ENCODE data around the gene SULT2B1. TPM values are rescaled to one million over a fixed set of nuclear protein-coding genes. Genes with fewer than 3 reads are reported as not detected.

The SULT2B1 gene
- total RNA-seq, 2 experiments from 2014 or later = not detected

DNA sequence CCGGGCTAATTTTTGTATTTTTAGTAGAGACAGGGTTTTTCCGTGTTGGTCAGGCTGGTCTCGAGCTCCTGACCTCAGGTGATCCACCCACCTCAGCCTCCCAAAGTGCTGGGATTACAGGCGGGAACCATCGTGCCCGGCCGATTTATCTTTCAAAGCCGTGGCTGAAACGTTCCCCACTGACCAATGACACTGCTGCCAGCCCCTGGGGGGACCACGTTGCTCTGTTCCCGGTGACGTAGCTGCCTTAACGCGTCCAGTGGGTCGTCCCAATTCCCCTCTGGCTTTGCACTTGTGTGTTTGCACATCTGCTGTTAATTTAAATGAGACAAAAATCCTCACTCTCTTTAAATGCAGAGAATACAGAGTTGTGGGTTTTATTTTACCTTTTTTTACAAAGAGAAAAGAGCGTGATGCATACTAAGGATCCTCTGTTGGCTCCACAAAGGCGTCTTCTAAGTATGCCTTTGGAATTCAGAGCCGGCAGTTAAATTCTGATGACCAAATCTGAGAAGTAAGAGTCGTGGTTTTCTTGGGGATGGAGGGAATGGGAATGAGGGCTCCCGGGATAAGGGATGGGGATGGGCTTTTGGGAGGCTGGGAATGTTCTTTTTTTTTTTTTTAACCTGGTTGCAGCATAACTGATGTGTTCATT is 21.8 kb upstream of the SULT2B1 start:
- H3K79me2 ChIP-seq (ENCODE audit: insufficient read depth, low read depth, low read length) = no peaks in the 10 kb centered on the region
- POLR2A ChIA-PET = no interaction called here
- CTCF ChIA-PET (ENCODE audit: unreplicated experiment) = no interaction called here

DNA sequence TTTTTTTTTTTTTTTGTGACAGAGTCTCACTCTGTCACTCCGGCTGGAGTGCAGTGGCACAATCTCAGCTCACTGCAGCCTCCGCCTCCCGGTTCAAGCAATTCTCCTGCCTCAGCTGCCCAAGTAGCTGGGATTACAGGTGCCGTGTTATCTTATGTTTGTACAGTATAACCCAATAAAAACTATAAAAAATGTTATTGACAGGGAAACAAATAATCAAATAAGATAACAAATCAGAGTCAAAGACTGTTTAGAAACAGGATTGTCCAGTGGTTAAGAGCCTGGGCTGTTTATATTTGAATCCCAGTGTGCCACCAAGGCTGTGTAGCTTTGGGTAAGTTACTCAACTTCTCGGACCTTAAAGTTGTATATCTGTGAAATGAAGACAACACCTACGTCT is 21.2 kb upstream of the SULT2B1 start:
- no peaks in the 10 kb centered on the region for H3K36me3 ChIP-seq (ENCODE audit: insufficient read depth, low read length)
- ChIA-PET POLR2A (no interaction called here), CTCF (ENCODE audit: unreplicated experiment) (no interaction called here)
- no peaks in the 10 kb centered on the region for H3K79me2 ChIP-seq (ENCODE audit: insufficient read depth, low read depth, low read length)
- no TSS peak for BruUV-seq (replicated peaks)
- H3K27ac ChIP-seq (ENCODE audit: low read depth, low read length, poor library complexity, severe bottlenecking) = no peak overlapping the region
- H3K9me2 ChIP-seq (ENCODE audit: insufficient read depth, low read length) = no peaks in the 10 kb centered on the region
- no peaks in the 10 kb centered on the region for H4K20me1 ChIP-seq (ENCODE audit: insufficient read depth, low read length)
- H3K4me2 ChIP-seq (ENCODE audit: low read length) = no peak overlapping the region
- intact Hi-C loops (cut with micrococcal nuclease; ENCODE audit: unreplicated experiment) = no loop called here
- no peak for DNase-seq (ENCODE audit: low spot score)
- peaks cover 9% of the 10 kb centered on the region; the same call in 1 of the 2 replicates for H3K9me3 ChIP-seq (ENCODE audit: low read length)
- no peak overlapping the region for H2AFZ ChIP-seq (ENCODE audit: low read length)
- H3K4me3 ChIP-seq (ENCODE audit: low read depth, low read length, poor library complexity, severe bottlenecking) = no peak overlapping the region
- H3K4me1 ChIP-seq (ENCODE audit: insufficient read depth, low read length, poor library complexity, severe bottlenecking) = no peaks in the 10 kb centered on the region
- no peak for TF ChIP-seq EZH2phosphoT487 (IDR thresholded peaks at IDR 0.05; ENCODE audit: borderline replicate concordance, low read depth, low read length)
- TF ChIP-seq, protein P1, sequence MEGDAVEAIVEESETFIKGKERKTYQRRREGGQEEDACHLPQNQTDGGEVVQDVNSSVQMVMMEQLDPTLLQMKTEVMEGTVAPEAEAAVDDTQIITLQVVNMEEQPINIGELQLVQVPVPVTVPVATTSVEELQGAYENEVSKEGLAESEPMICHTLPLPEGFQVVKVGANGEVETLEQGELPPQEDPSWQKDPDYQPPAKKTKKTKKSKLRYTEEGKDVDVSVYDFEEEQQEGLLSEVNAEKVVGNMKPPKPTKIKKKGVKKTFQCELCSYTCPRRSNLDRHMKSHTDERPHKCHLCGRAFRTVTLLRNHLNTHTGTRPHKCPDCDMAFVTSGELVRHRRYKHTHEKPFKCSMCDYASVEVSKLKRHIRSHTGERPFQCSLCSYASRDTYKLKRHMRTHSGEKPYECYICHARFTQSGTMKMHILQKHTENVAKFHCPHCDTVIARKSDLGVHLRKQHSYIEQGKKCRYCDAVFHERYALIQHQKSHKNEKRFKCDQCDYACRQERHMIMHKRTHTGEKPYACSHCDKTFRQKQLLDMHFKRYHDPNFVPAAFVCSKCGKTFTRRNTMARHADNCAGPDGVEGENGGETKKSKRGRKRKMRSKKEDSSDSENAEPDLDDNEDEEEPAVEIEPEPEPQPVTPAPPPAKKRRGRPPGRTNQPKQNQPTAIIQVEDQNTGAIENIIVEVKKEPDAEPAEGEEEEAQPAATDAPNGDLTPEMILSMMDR (conservative IDR thresholded peaks at IDR 0.05; ENCODE audit: low read length) = no peak

More for the DNA sequence above, 21.8 kb upstream of the SULT2B1 start:
- no peaks in the 10 kb centered on the region for H4K20me1 ChIP-seq (ENCODE audit: insufficient read depth, low read length)
- no TSS peak for BruUV-seq (replicated peaks)
- intact Hi-C loops (cut with micrococcal nuclease; ENCODE audit: unreplicated experiment) = no loop called here
- TF ChIP-seq EZH2phosphoT487 (IDR thresholded peaks at IDR 0.05; ENCODE audit: borderline replicate concordance, low read depth, low read length) = no peak
- TF ChIP-seq, protein P1 (conservative IDR thresholded peaks at IDR 0.05; ENCODE audit: low read length) = no peak
- DNase-seq (ENCODE audit: low spot score) = no peak
- peaks cover 9% of the 10 kb centered on the region; the same call in 1 of the 2 replicates for H3K9me3 ChIP-seq (ENCODE audit: low read length)
- H3K36me3 ChIP-seq (ENCODE audit: insufficient read depth, low read length) = no peaks in the 10 kb centered on the region
- H3K9me2 ChIP-seq (ENCODE audit: insufficient read depth, low read length) = no peaks in the 10 kb centered on the region
- H3K27ac ChIP-seq (ENCODE audit: low read depth, low read length, poor library complexity, severe bottlenecking) = no peak overlapping the region
- no peak overlapping the region for H3K4me3 ChIP-seq (ENCODE audit: low read depth, low read length, poor library complexity, severe bottlenecking)
- H2AFZ ChIP-seq (ENCODE audit: low read length) = no peak overlapping the region
- H3K4me2 ChIP-seq (ENCODE audit: low read length) = no peak overlapping the region
- no peaks in the 10 kb centered on the region for H3K4me1 ChIP-seq (ENCODE audit: insufficient read depth, low read length, poor library complexity, severe bottlenecking)

DNA sequence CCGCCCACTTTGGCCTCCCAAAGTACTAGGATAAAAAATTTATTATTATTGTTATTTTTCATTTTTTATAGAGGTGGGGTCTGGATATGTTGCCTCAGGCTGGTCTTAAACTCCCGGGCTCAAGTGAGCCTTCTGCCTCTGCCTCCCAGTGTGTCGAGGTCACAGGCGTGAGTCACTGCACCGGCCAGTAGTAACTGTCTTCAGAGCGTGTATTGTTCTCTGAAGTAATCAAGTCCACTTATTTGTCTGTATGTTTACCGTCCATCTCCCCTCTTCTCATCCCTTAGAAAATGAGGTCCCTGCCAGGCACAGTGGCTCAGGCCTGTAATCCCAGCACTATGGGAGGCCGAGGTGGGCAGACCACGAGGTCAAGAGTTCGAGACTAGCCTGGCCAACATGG is 18.2 kb upstream of the SULT2B1 start:
- POLR2A ChIA-PET = no interaction called here
- intact Hi-C loops (cut with micrococcal nuclease; ENCODE audit: unreplicated experiment) = no loop called here
- no TSS peak for BruUV-seq (replicated peaks)
- no peak for DNase-seq (ENCODE audit: low spot score)
- H3K4me2 ChIP-seq (ENCODE audit: low read length) = no peak overlapping the region
- H3K9me2 ChIP-seq (ENCODE audit: insufficient read depth, low read length) = no peaks in the 10 kb centered on the region
- H2AFZ ChIP-seq (ENCODE audit: low read length) = no peak overlapping the region
- TF ChIP-seq, protein P1 (conservative IDR thresholded peaks at IDR 0.05; ENCODE audit: low read length) = no peak
- H4K20me1 ChIP-seq (ENCODE audit: insufficient read depth, low read length) = no peaks in the 10 kb centered on the region
- no peak overlapping the region for H3K27ac ChIP-seq (ENCODE audit: low read depth, low read length, poor library complexity, severe bottlenecking)
- H3K79me2 ChIP-seq (ENCODE audit: insufficient read depth, low read depth, low read length) = no peaks in the 10 kb centered on the region
- no peaks in the 10 kb centered on the region for H3K9me3 ChIP-seq (ENCODE audit: low read length)
- CTCF ChIA-PET (ENCODE audit: unreplicated experiment) = no interaction called here
- H3K4me1 ChIP-seq (ENCODE audit: insufficient read depth, low read length, poor library complexity, severe bottlenecking) = no peaks in the 10 kb centered on the region
- no peak overlapping the region for H3K4me3 ChIP-seq (ENCODE audit: low read depth, low read length, poor library complexity, severe bottlenecking)
- no peaks in the 10 kb centered on the region for H3K36me3 ChIP-seq (ENCODE audit: insufficient read depth, low read length)
